Spinal cord (tissue), 4 donors: Measurements from ENCODE around the gene ZDHHC21. TPM values are rescaled to one million over a fixed set of nuclear protein-coding genes. Genes with fewer than 3 reads are reported as not detected.

ENCODE experiments used
- polyA plus RNA-seq, 2 donors: library from polyadenylated mRNA; unstranded; fragments of 120-200 nt; gene quantifications; one replicate each; pipeline ENCODE4 v1.2.1, GENCODE V29; 2013; ENCODE audit not compliant: insufficient read length in 2 of 2
- total RNA-seq, 2 donors: library from RNA; depleted of rRNA in 1 of 2; stranded (reverse); fragments of 120-200 nt in 1 of 2; fragments of >200 nt in 1 of 2; gene quantifications; one replicate each; pipeline versions ENCODE4 v1.2.3 to v1.2.4, GENCODE V29; 2013 to 2014

ZDHHC21 gene
- total and polyA plus RNA-seq, 4 donors = 14.5 to 61.0 (median 17.6) TPM

Other genes starting within 250 kb of the ZDHHC21 start
- under 1 TPM; 0.72 to 0.79 TPM for gene CER1, start 29.3 kb upstream of the ZDHHC21 start, total RNA-seq
- under 1 TPM; 0.49 to 0.78 TPM for gene CER1, start 29.3 kb upstream of the ZDHHC21 start, polyA plus RNA-seq
- gene FREM1, start 217.0 kb upstream of the ZDHHC21 start, total RNA-seq = 10 to 100 TPM; 20.8 to 41.5 TPM
- 10 to 100 TPM; 31.1 to 40.0 TPM for gene FREM1, start 217.0 kb upstream of the ZDHHC21 start, polyA plus RNA-seq